Measurements from ENCODE around the gene PARG. TPM values are rescaled to one million over a fixed set of nuclear protein-coding genes. Genes with fewer than 3 reads are reported as not detected.

Gene PARG
- total RNA-seq, 1 experiment from 2014 or later: 57.1 TPM

- TF ChIP-seq MYBL2 (CRISPR knock-in tag; IDR thresholded peaks at IDR 0.05) (no peak), PRRX2 (CRISPR knock-in tag; IDR thresholded peaks at IDR 0.05) (no peak), TP53 (CRISPR knock-in tag; IDR thresholded peaks at IDR 0.05) (no peak)
- POLR2A ChIA-PET: no interaction called here
- CTCF ChIA-PET: no interaction called here
- no peaks in the 10 kb centered on the region for H3K27me3 Mint-ChIP-seq (ENCODE audit: low read depth)
- H3K4me1 Mint-ChIP-seq: peaks cover 54% of the 10 kb centered on the region
- no peak overlapping the region for H3K4me3 Mint-ChIP-seq
- H3K27ac Mint-ChIP-seq: peak overlapping the region; percentile 96
- peaks cover 27% of the 10 kb centered on the region for H3K36me3 Mint-ChIP-seq
- H3K9me3 Mint-ChIP-seq: peaks cover 6% of the 10 kb centered on the region
- DNase-seq (ENCODE audit: low spot score): no peak
- 0 out of 2 replicates have a peak, but pooled peaks have one; percentile 17 for ATAC-seq
Measured at GRCh38 chr10:49827297-49827696, 114.5 kb downstream of the PARG start.

DNA sequence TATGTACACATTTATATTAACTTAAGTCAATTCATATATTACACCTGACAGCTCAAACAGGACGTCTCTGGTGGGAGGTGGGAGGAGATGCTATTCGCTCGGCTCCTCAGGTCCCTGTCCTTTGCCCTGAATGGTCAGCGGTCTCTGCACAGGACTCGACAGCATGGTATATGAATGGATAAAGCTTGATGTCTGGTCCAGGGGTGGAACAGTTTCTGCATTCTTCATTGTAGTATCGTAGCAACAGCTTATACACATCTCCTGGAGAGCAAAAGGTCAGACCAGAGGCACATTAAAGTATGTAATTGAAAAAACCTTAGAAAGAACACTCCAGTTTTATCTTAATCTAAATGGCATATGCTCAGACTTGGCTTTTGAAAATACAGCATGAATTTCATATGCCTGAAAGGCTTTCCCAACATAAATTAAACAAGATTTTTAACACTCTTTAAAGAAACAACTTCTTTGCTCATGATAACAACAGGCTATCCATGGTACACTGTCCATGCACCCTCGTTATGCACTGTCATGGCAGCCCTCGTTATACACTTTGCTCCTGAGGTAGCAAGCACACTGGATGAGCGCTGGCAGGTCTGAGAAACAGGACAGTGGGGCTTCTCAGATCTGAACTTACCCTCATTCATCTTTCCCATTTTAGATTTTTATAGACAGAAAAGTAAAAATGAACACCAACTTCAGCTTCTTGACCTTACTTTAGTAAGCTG, 122.4 kb downstream of the PARG start:
- CTCF ChIA-PET: no interaction called here
- no peak for DNase-seq (ENCODE audit: low spot score)

GRCh38 chr10:49817845-49818244, 124.0 kb downstream of the PARG start:
- DNase-seq (ENCODE audit: low spot score) (no peak), ATAC-seq (no peak)
- Mint-ChIP-seq H3K36me3 (peaks cover 49% of the 10 kb centered on the region), H3K27ac (no peak overlapping the region), H3K4me3 (no peak overlapping the region), H3K9me3 (peaks cover 12% of the 10 kb centered on the region), H3K27me3 (ENCODE audit: low read depth) (no peaks in the 10 kb centered on the region), H3K4me1 (0 out of 2 replicates have a peak, but pooled peaks cover 3% of the 10 kb centered on the region)
- CTCF ChIA-PET: no interaction called here
- POLR2A ChIA-PET: no interaction called here
- TF ChIP-seq ZNF671 (CRISPR knock-in tag; IDR thresholded peaks at IDR 0.05) (no peak), TEAD4 (CRISPR knock-in tag; IDR thresholded peaks at IDR 0.05) (no peak), NFE2L1 (CRISPR knock-in tag; IDR thresholded peaks at IDR 0.05) (no peak), JUN (CRISPR knock-in tag; IDR thresholded peaks at IDR 0.05) (no peak), CTCF (IDR thresholded peaks at IDR 0.05) (no peak)
- TF ChIP-seq, protein P1, sequence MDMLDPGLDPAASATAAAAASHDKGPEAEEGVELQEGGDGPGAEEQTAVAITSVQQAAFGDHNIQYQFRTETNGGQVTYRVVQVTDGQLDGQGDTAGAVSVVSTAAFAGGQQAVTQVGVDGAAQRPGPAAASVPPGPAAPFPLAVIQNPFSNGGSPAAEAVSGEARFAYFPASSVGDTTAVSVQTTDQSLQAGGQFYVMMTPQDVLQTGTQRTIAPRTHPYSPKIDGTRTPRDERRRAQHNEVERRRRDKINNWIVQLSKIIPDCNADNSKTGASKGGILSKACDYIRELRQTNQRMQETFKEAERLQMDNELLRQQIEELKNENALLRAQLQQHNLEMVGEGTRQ (CRISPR knock-in tag; IDR thresholded peaks at IDR 0.05): no peak
- TF ChIP-seq, protein P2, sequence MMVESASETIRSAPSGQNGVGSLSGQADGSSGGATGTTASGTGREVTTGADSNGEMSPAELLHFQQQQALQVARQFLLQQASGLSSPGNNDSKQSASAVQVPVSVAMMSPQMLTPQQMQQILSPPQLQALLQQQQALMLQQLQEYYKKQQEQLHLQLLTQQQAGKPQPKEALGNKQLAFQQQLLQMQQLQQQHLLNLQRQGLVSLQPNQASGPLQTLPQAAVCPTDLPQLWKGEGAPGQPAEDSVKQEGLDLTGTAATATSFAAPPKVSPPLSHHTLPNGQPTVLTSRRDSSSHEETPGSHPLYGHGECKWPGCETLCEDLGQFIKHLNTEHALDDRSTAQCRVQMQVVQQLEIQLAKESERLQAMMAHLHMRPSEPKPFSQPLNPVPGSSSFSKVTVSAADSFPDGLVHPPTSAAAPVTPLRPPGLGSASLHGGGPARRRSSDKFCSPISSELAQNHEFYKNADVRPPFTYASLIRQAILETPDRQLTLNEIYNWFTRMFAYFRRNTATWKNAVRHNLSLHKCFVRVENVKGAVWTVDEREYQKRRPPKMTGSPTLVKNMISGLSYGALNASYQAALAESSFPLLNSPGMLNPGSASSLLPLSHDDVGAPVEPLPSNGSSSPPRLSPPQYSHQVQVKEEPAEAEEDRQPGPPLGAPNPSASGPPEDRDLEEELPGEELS (CRISPR knock-in tag; IDR thresholded peaks at IDR 0.05): no peak

More for the DNA sequence above, 122.4 kb downstream of the PARG start:
- Mint-ChIP-seq H3K36me3 (peaks cover 54% of the 10 kb centered on the region), H3K9me3 (peaks cover 12% of the 10 kb centered on the region), H3K27ac (no peak overlapping the region), H3K4me3 (no peak overlapping the region), H3K4me1 (0 out of 2 replicates have a peak, but pooled peaks cover 3% of the 10 kb centered on the region), H3K27me3 (ENCODE audit: low read depth) (no peaks in the 10 kb centered on the region)
- no peak for ATAC-seq
- POLR2A ChIA-PET: no interaction called here
- TF ChIP-seq, protein P3, sequence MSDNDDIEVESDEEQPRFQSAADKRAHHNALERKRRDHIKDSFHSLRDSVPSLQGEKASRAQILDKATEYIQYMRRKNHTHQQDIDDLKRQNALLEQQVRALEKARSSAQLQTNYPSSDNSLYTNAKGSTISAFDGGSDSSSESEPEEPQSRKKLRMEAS (CRISPR knock-in tag; IDR thresholded peaks at IDR 0.05): no peak
- TF ChIP-seq USF1 (CRISPR knock-in tag; IDR thresholded peaks at IDR 0.05) (no peak), PRRX2 (CRISPR knock-in tag; IDR thresholded peaks at IDR 0.05) (no peak), ZNF671 (CRISPR knock-in tag; IDR thresholded peaks at IDR 0.05) (no peak), JAZF1 (CRISPR knock-in tag; IDR thresholded peaks at IDR 0.05) (no peak), NFE2L1 (CRISPR knock-in tag; IDR thresholded peaks at IDR 0.05) (no peak), TEAD4 (CRISPR knock-in tag; IDR thresholded peaks at IDR 0.05) (no peak), FOXP1 (CRISPR knock-in tag; IDR thresholded peaks at IDR 0.05; ENCODE audit: borderline replicate concordance) (no peak), HMGXB4 (CRISPR knock-in tag; IDR thresholded peaks at IDR 0.05) (no peak), FOXK1 (CRISPR knock-in tag; IDR thresholded peaks at IDR 0.05) (no peak), ATF6 (CRISPR knock-in tag; IDR thresholded peaks at IDR 0.05) (no peak)
- TF ChIP-seq, protein P4, sequence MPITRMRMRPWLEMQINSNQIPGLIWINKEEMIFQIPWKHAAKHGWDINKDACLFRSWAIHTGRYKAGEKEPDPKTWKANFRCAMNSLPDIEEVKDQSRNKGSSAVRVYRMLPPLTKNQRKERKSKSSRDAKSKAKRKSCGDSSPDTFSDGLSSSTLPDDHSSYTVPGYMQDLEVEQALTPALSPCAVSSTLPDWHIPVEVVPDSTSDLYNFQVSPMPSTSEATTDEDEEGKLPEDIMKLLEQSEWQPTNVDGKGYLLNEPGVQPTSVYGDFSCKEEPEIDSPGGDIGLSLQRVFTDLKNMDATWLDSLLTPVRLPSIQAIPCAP (CRISPR knock-in tag; IDR thresholded peaks at IDR 0.05): no peak
